Measurements from ENCODE around the gene C12orf75. TPM values are rescaled to one million over a fixed set of nuclear protein-coding genes. Genes with fewer than 3 reads are reported as not detected.

C12orf75 gene
- total and polyA plus RNA-seq, 2 donors (not counting 3 experiments of a cell fraction or from before 2014, with no cell fraction given) = 23.6 to 60.7 TPM

GRCh38 chr12:105384916-105385535, 54.5 kb downstream of the C12orf75 start:
- H2AFZ ChIP-seq (ENCODE audit: low read depth, low read length) = no peak overlapping the region
- H3K9me1 ChIP-seq (replicated peaks; ENCODE audit: control insufficient read depth, extremely low read depth, insufficient read depth, low read length) = no peaks in the 10 kb centered on the region
- BruUV-seq (replicated peaks) = no TSS peak
- no peaks in the 10 kb centered on the region for H3K9me3 ChIP-seq (replicated peaks; ENCODE audit: control insufficient read depth, insufficient read depth, low read length)
- dilution Hi-C loops (cut with MboI; ENCODE audit: extremely low pct_ligation_motif_present, low sequenced_read_pairs) = no loop called here
- H3K27me3 ChIP-seq (ENCODE audit: control insufficient read depth in 2 of 2, insufficient read depth in 2 of 2, low read length in 2 of 2) = no peaks in the 10 kb centered on the region
- no peak overlapping the region for H3K4me3 ChIP-seq (replicated peaks in 1 of 3; ENCODE audit: insufficient read depth in 1 of 3, low read depth in 1 of 3, low read length in 3 of 3)
- no peaks in the 10 kb centered on the region for H3K36me3 ChIP-seq (ENCODE audit: control insufficient read depth in 2 of 2, extremely low read depth in 1 of 2, insufficient read depth in 2 of 2, low read length in 2 of 2)
- POLR2A ChIA-PET = no interaction called here
- H4K20me1 ChIP-seq (replicated peaks; ENCODE audit: control insufficient read depth, extremely low read depth, insufficient read depth, low read length) = no peaks in the 10 kb centered on the region
- CTCF ChIA-PET = interaction anchor here (2.8 to 3.0 kb wide), 4 partner anchors 149 to 213 kb away, joined by 12 to 26 read pairs (median 21); partner anchors contain the start of gene APPL2
- intact Hi-C loops (cut with micrococcal nuclease) = loop anchor here (10.0 kb wide), 1 partner anchor 1180 kb away; no protein-coding TSS in a partner anchor
- H3K4me1 ChIP-seq (ENCODE audit: control insufficient read depth, extremely low read depth, insufficient read depth, low read length) = peaks cover 13% of the 10 kb centered on the region
- H3K9ac ChIP-seq (replicated peaks; ENCODE audit: extremely low read depth, insufficient read depth, low read length) = no peak overlapping the region
- no peak for DNase-seq (ENCODE audit: low read depth, low spot score)
- no peak for FAIRE-seq
- no peak overlapping the region for H3K4me2 ChIP-seq (ENCODE audit: insufficient read depth, low read length)
- no peak overlapping the region for H3K27ac ChIP-seq (ENCODE audit: insufficient read depth, low read depth, low read length)
- H3K79me2 ChIP-seq (ENCODE audit: control insufficient read depth, insufficient read depth, low read length) = no peaks in the 10 kb centered on the region
- TF ChIP-seq FOS (IDR thresholded peaks at IDR 0.05; ENCODE audit: borderline replicate concordance, insufficient read depth, low read length) = no peak

DNA sequence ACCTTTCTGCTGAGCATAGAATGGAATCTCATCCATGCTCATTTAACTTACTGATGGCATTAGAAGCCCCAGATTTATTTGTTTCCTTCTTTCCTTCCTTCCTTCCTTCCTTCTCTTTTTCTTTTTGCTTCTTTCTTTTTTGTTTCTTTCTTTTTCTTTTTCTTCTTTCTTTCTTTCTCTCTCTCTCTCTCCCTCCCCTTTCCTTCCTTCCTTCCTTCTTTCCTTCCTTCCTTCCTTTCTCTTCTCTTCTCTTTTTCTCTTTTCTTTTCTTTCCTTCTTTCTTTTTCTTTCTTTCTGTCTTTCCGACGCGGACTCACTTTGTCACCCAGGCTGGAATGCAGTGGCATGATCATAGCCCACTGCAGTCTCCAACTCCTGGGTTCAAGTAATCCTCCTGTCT, 55.9 kb downstream of the C12orf75 start:
- H2AFZ ChIP-seq (ENCODE audit: low read depth, low read length) = no peak overlapping the region
- intact Hi-C loops (cut with micrococcal nuclease) = loop anchor here (10.0 kb wide), 1 partner anchor 1182 kb away; no protein-coding TSS in a partner anchor
- H3K4me1 ChIP-seq (ENCODE audit: control insufficient read depth, extremely low read depth, insufficient read depth, low read length) = peaks cover 13% of the 10 kb centered on the region
- CTCF ChIA-PET = interaction anchor here (0.7 kb wide), 1 partner anchor 762 kb away, joined by 3 read pairs; no protein-coding TSS in a partner anchor
- H3K4me2 ChIP-seq (ENCODE audit: insufficient read depth, low read length) = no peak overlapping the region
- H3K36me3 ChIP-seq (ENCODE audit: control insufficient read depth in 2 of 2, extremely low read depth in 1 of 2, insufficient read depth in 2 of 2, low read length in 2 of 2) = no peaks in the 10 kb centered on the region
- no peak overlapping the region for H3K9ac ChIP-seq (replicated peaks; ENCODE audit: extremely low read depth, insufficient read depth, low read length)
- H3K79me2 ChIP-seq (ENCODE audit: control insufficient read depth, insufficient read depth, low read length) = no peaks in the 10 kb centered on the region
- no peaks in the 10 kb centered on the region for H4K20me1 ChIP-seq (replicated peaks; ENCODE audit: control insufficient read depth, extremely low read depth, insufficient read depth, low read length)
- no peaks in the 10 kb centered on the region for H3K9me1 ChIP-seq (replicated peaks; ENCODE audit: control insufficient read depth, extremely low read depth, insufficient read depth, low read length)
- POLR2A ChIA-PET = no interaction called here
- H3K27me3 ChIP-seq (ENCODE audit: control insufficient read depth in 2 of 2, insufficient read depth in 2 of 2, low read length in 2 of 2) = no peaks in the 10 kb centered on the region
- no peak for TF ChIP-seq MYC (IDR thresholded peaks at IDR 0.05; ENCODE audit: low read depth, low read length)
- no peak for TF ChIP-seq JUN (IDR thresholded peaks at IDR 0.05; ENCODE audit: borderline replicate concordance, insufficient read depth, insufficient read length, low read depth)
- TF ChIP-seq, protein P1, sequence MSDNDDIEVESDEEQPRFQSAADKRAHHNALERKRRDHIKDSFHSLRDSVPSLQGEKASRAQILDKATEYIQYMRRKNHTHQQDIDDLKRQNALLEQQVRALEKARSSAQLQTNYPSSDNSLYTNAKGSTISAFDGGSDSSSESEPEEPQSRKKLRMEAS (IDR thresholded peaks at IDR 0.05; ENCODE audit: insufficient read depth, insufficient read length) = no peak
- TF ChIP-seq POLR2A (IDR thresholded peaks at IDR 0.05; ENCODE audit: low read depth, low read length) = no peak
- no peak for TF ChIP-seq EZH2 (IDR thresholded peaks at IDR 0.05; ENCODE audit: borderline replicate concordance, low read depth, low read length, severe bottlenecking)
- TF ChIP-seq FOS (IDR thresholded peaks at IDR 0.05; ENCODE audit: borderline replicate concordance, insufficient read depth, low read length) = no peak
- no peak for TF ChIP-seq POLR2AphosphoS5 (IDR thresholded peaks at IDR 0.05; ENCODE audit: insufficient read depth, low read depth, low read length)
- TF ChIP-seq GATA2 (IDR thresholded peaks at IDR 0.05; ENCODE audit: insufficient read depth, insufficient read length, low read depth, low read length) = no peak
- TF ChIP-seq, protein P2, sequence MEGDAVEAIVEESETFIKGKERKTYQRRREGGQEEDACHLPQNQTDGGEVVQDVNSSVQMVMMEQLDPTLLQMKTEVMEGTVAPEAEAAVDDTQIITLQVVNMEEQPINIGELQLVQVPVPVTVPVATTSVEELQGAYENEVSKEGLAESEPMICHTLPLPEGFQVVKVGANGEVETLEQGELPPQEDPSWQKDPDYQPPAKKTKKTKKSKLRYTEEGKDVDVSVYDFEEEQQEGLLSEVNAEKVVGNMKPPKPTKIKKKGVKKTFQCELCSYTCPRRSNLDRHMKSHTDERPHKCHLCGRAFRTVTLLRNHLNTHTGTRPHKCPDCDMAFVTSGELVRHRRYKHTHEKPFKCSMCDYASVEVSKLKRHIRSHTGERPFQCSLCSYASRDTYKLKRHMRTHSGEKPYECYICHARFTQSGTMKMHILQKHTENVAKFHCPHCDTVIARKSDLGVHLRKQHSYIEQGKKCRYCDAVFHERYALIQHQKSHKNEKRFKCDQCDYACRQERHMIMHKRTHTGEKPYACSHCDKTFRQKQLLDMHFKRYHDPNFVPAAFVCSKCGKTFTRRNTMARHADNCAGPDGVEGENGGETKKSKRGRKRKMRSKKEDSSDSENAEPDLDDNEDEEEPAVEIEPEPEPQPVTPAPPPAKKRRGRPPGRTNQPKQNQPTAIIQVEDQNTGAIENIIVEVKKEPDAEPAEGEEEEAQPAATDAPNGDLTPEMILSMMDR (IDR thresholded peaks at IDR 0.05; ENCODE audit: extremely low read depth in 1 of 2, insufficient read depth in 1 of 2, low read depth in 1 of 2, low read length in 2 of 2) = no peak
- no peaks in the 10 kb centered on the region for H3K9me3 ChIP-seq (replicated peaks; ENCODE audit: control insufficient read depth, insufficient read depth, low read length)
- no peak overlapping the region for H3K27ac ChIP-seq (ENCODE audit: insufficient read depth, low read depth, low read length)
- H3K4me3 ChIP-seq (replicated peaks in 1 of 3; ENCODE audit: insufficient read depth in 1 of 3, low read depth in 1 of 3, low read length in 3 of 3) = no peak overlapping the region
- no peak for FAIRE-seq
- dilution Hi-C loops (cut with MboI; ENCODE audit: extremely low pct_ligation_motif_present, low sequenced_read_pairs) = no loop called here
- BruUV-seq (replicated peaks) = no TSS peak
- DNase-seq (ENCODE audit: low read depth, low spot score) = no peak
